ENCODE results near the gene AKR1A1.
"Not testable (repeated sequence)": the region's sequence is repeated elsewhere in the genome, so short reads cannot be mapped to it uniquely, and the experiment has no call there.

Gene AKR1A1

GRCh38 chr1:45585110-45585426 lies 34.4 kb downstream of the AKR1A1 start:
- peak overlapping the region; percentile 92 for H3K27ac ChIP-seq (ENCODE audit: insufficient read depth, low read length, poor library complexity, severe bottlenecking)
- no peak for DNase-seq
- peaks cover 9% of the 10 kb centered on the region for H3K4me1 ChIP-seq (ENCODE audit: control insufficient read depth, insufficient read depth, low read length, poor library complexity, severe bottlenecking)

GRCh38 chr1:45585496-45586075 lies 35.0 kb downstream of the AKR1A1 start:
- DNase-seq: no peak
- peak overlapping the region; percentile 97 for H3K4me3 ChIP-seq (ENCODE audit: insufficient read depth, low read depth, low read length, poor library complexity, severe bottlenecking)
- no peaks in the 10 kb centered on the region for H3K9me3 ChIP-seq (ENCODE audit: control insufficient read depth, low read length)
- H3K4me1 ChIP-seq (ENCODE audit: control insufficient read depth, insufficient read depth, low read length, poor library complexity, severe bottlenecking): peaks cover 9% of the 10 kb centered on the region
- H3K27me3 ChIP-seq (replicated peaks; ENCODE audit: control insufficient read depth, insufficient read depth, low read length, poor library complexity, severe bottlenecking): no peaks in the 10 kb centered on the region
- no peaks in the 10 kb centered on the region for H3K36me3 ChIP-seq (ENCODE audit: control insufficient read depth, insufficient read depth, low read length)
- H3K27ac ChIP-seq (ENCODE audit: insufficient read depth, low read length, poor library complexity, severe bottlenecking): peak overlapping the region; percentile 92

More at GRCh38 chr1:45585110-45585426, 34.4 kb downstream of the AKR1A1 start:
- Histone ChIP-seq H3K27me3 (replicated peaks; ENCODE audit: control insufficient read depth, insufficient read depth, low read length, poor library complexity, severe bottlenecking) (no peaks in the 10 kb centered on the region), H3K9me3 (ENCODE audit: control insufficient read depth, low read length) (no peaks in the 10 kb centered on the region), H3K4me3 (ENCODE audit: insufficient read depth, low read depth, low read length, poor library complexity, severe bottlenecking) (peak overlapping the region; percentile 97), H3K36me3 (ENCODE audit: control insufficient read depth, insufficient read depth, low read length) (no peaks in the 10 kb centered on the region)

- DNase-seq: no peak
- no peaks in the 10 kb centered on the region for H3K9me3 ChIP-seq (ENCODE audit: control insufficient read depth, low read length)
- no peaks in the 10 kb centered on the region for H3K27me3 ChIP-seq (replicated peaks; ENCODE audit: control insufficient read depth, insufficient read depth, low read length, poor library complexity, severe bottlenecking)
- peak overlapping the region; percentile 97 for H3K4me3 ChIP-seq (ENCODE audit: insufficient read depth, low read depth, low read length, poor library complexity, severe bottlenecking)
- H3K27ac ChIP-seq (ENCODE audit: insufficient read depth, low read length, poor library complexity, severe bottlenecking): peak overlapping the region; percentile 92
- peaks cover 9% of the 10 kb centered on the region for H3K4me1 ChIP-seq (ENCODE audit: control insufficient read depth, insufficient read depth, low read length, poor library complexity, severe bottlenecking)
- peaks cover 5% of the 10 kb centered on the region for H3K36me3 ChIP-seq (ENCODE audit: control insufficient read depth, insufficient read depth, low read length)
These were observed 36.1 kb downstream of the AKR1A1 start for GRCh38 chr1:45586769-45587168.

- Histone ChIP-seq H3K27ac (ENCODE audit: insufficient read depth, low read length, poor library complexity, severe bottlenecking) (no peak overlapping the region), H3K4me1 (ENCODE audit: control insufficient read depth, insufficient read depth, low read length, poor library complexity, severe bottlenecking) (peaks cover 9% of the 10 kb centered on the region), H3K27me3 (replicated peaks; ENCODE audit: control insufficient read depth, insufficient read depth, low read length, poor library complexity, severe bottlenecking) (no peaks in the 10 kb centered on the region), H3K9me3 (ENCODE audit: control insufficient read depth, low read length) (no peaks in the 10 kb centered on the region), H3K4me3 (ENCODE audit: insufficient read depth, low read depth, low read length, poor library complexity, severe bottlenecking) (no peak overlapping the region), H3K36me3 (ENCODE audit: control insufficient read depth, insufficient read depth, low read length) (peaks cover 24% of the 10 kb centered on the region)
- DNase-seq: no peak
These were observed 39.2 kb downstream of the AKR1A1 start for GRCh38 chr1:45589861-45590260.

GRCh38 chr1:45594412-45594811 lies 43.8 kb downstream of the AKR1A1 start:
- no peak for DNase-seq
- Histone ChIP-seq H3K4me3 (ENCODE audit: insufficient read depth, low read depth, low read length, poor library complexity, severe bottlenecking) (no peak overlapping the region), H3K27me3 (replicated peaks; ENCODE audit: control insufficient read depth, insufficient read depth, low read length, poor library complexity, severe bottlenecking) (no peaks in the 10 kb centered on the region), H3K9me3 (ENCODE audit: control insufficient read depth, low read length) (no peaks in the 10 kb centered on the region), H3K4me1 (ENCODE audit: control insufficient read depth, insufficient read depth, low read length, poor library complexity, severe bottlenecking) (no peaks in the 10 kb centered on the region), H3K36me3 (ENCODE audit: control insufficient read depth, insufficient read depth, low read length) (peaks cover 27% of the 10 kb centered on the region), H3K27ac (ENCODE audit: insufficient read depth, low read length, poor library complexity, severe bottlenecking) (no peak overlapping the region)

GRCh38 chr1:45596765-45597164 lies 46.1 kb downstream of the AKR1A1 start:
- DNase-seq; H3K4me3 ChIP-seq (ENCODE audit: insufficient read depth, low read depth, low read length, poor library complexity, severe bottlenecking); H3K4me1 ChIP-seq (ENCODE audit: control insufficient read depth, insufficient read depth, low read length, poor library complexity, severe bottlenecking); H3K9me3 ChIP-seq (ENCODE audit: control insufficient read depth, low read length); H3K27ac ChIP-seq (ENCODE audit: insufficient read depth, low read length, poor library complexity, severe bottlenecking); H3K27me3 ChIP-seq (replicated peaks; ENCODE audit: control insufficient read depth, insufficient read depth, low read length, poor library complexity, severe bottlenecking): not testable (repeated sequence)
- H3K36me3 ChIP-seq (ENCODE audit: control insufficient read depth, insufficient read depth, low read length): peaks cover 22% of the 10 kb centered on the region

GRCh38 chr1:45604239-45604638 lies 53.6 kb downstream of the AKR1A1 start:
- no peaks in the 10 kb centered on the region for H3K9me3 ChIP-seq (ENCODE audit: control insufficient read depth, low read length)
- H3K36me3 ChIP-seq (ENCODE audit: control insufficient read depth, insufficient read depth, low read length): peaks cover 50% of the 10 kb centered on the region
- no peak for DNase-seq
- H3K27ac ChIP-seq (ENCODE audit: insufficient read depth, low read length, poor library complexity, severe bottlenecking): no peak overlapping the region
- H3K27me3 ChIP-seq (replicated peaks; ENCODE audit: control insufficient read depth, insufficient read depth, low read length, poor library complexity, severe bottlenecking): no peaks in the 10 kb centered on the region
- no peaks in the 10 kb centered on the region for H3K4me1 ChIP-seq (ENCODE audit: control insufficient read depth, insufficient read depth, low read length, poor library complexity, severe bottlenecking)
- no peak overlapping the region for H3K4me3 ChIP-seq (ENCODE audit: insufficient read depth, low read depth, low read length, poor library complexity, severe bottlenecking)

- Histone ChIP-seq H3K4me1 (ENCODE audit: control insufficient read depth, insufficient read depth, low read length, poor library complexity, severe bottlenecking) (no peaks in the 10 kb centered on the region), H3K27me3 (replicated peaks; ENCODE audit: control insufficient read depth, insufficient read depth, low read length, poor library complexity, severe bottlenecking) (no peaks in the 10 kb centered on the region), H3K9me3 (ENCODE audit: control insufficient read depth, low read length) (no peaks in the 10 kb centered on the region), H3K27ac (ENCODE audit: insufficient read depth, low read length, poor library complexity, severe bottlenecking) (no peak overlapping the region), H3K36me3 (ENCODE audit: control insufficient read depth, insufficient read depth, low read length) (peaks cover 51% of the 10 kb centered on the region), H3K4me3 (ENCODE audit: insufficient read depth, low read depth, low read length, poor library complexity, severe bottlenecking) (no peak overlapping the region)
- DNase-seq: no peak
These were observed 56.9 kb downstream of the AKR1A1 start for GRCh38 chr1:45607404-45608074.

- Histone ChIP-seq H3K27me3 (replicated peaks; ENCODE audit: control insufficient read depth, insufficient read depth, low read length, poor library complexity, severe bottlenecking) (no peaks in the 10 kb centered on the region), H3K4me3 (ENCODE audit: insufficient read depth, low read depth, low read length, poor library complexity, severe bottlenecking) (no peak overlapping the region), H3K27ac (ENCODE audit: insufficient read depth, low read length, poor library complexity, severe bottlenecking) (no peak overlapping the region), H3K4me1 (ENCODE audit: control insufficient read depth, insufficient read depth, low read length, poor library complexity, severe bottlenecking) (no peaks in the 10 kb centered on the region), H3K9me3 (ENCODE audit: control insufficient read depth, low read length) (no peaks in the 10 kb centered on the region), H3K36me3 (ENCODE audit: control insufficient read depth, insufficient read depth, low read length) (peaks cover 44% of the 10 kb centered on the region)
- DNase-seq: no peak
These were observed 57.8 kb downstream of the AKR1A1 start for GRCh38 chr1:45608175-45609156.
